Osteocyte (in vitro differentiated cells): ENCODE data around the gene MASP1. TPM values are rescaled to one million over a fixed set of nuclear protein-coding genes. Genes with fewer than 3 reads are reported as not detected.

Experiments
- DNase-seq: peaks from one replicate; pipeline ENCODE4 v3.0.0; 2021; ENCODE audit warnings: mixed read lengths; ENCODE audit not compliant: unreplicated experiment; ENCODE audit errors: extremely low spot score
- H3K27ac Mint-ChIP-seq: one replicate; pipeline ENCODE4 v1.8.0; 2021; ENCODE audit warnings: mild to moderate bottlenecking, mixed read lengths; ENCODE audit not compliant: unreplicated experiment
- H3K27me3 Mint-ChIP-seq: one replicate; pipeline ENCODE4 v1.8.0; 2021; ENCODE audit warnings: mixed read lengths; ENCODE audit not compliant: unreplicated experiment
- H3K36me3 Mint-ChIP-seq: one replicate; pipeline ENCODE4 v1.8.0; 2021; ENCODE audit warnings: mixed read lengths; ENCODE audit not compliant: unreplicated experiment
- H3K4me1 Mint-ChIP-seq: one replicate; pipeline ENCODE4 v1.8.0; 2021; ENCODE audit warnings: mixed read lengths; ENCODE audit not compliant: unreplicated experiment
- H3K4me3 Mint-ChIP-seq: one replicate; pipeline ENCODE4 v1.8.0; 2021; ENCODE audit warnings: mild to moderate bottlenecking, moderate library complexity, mixed read lengths; ENCODE audit not compliant: unreplicated experiment
- H3K9me3 Mint-ChIP-seq: one replicate; pipeline ENCODE4 v1.8.0; 2021; ENCODE audit warnings: mixed read lengths; ENCODE audit not compliant: unreplicated experiment
- CTCF ChIP-seq: fragments of 200-600 bp; sonication (generic); IDR thresholded peaks from 2 replicates; pipeline ENCODE4 v1.5.0; 2021; ENCODE audit warnings: antibody characterized with exemption, mild to moderate bottlenecking, moderate library complexity
- total RNA-seq: library from RNA; stranded (reverse); gene quantifications from 2 replicates; pipeline ENCODE4 v1.2.1, GENCODE V29; 2021

The MASP1 gene
- total RNA-seq, 1 donor from 2014 or later: not detected

- H3K27me3 Mint-ChIP-seq: peaks cover 2% of the 10 kb centered on the region
- no peak overlapping the region for H3K27ac Mint-ChIP-seq
- H3K4me1 Mint-ChIP-seq: peaks cover 11% of the 10 kb centered on the region
- peaks cover 4% of the 10 kb centered on the region for H3K9me3 Mint-ChIP-seq
- H3K36me3 Mint-ChIP-seq: no peaks in the 10 kb centered on the region
- no peak for TF ChIP-seq CTCF
- H3K4me3 Mint-ChIP-seq: no peak overlapping the region
- no peak for DNase-seq
Measured at GRCh38 chr3:187186801-187187421, 104.6 kb downstream of the MASP1 start.

- Mint-ChIP-seq H3K27me3 (peaks cover 2% of the 10 kb centered on the region), H3K4me3 (no peak overlapping the region), H3K9me3 (peaks cover 4% of the 10 kb centered on the region), H3K27ac (no peak overlapping the region), H3K4me1 (peaks cover 11% of the 10 kb centered on the region), H3K36me3 (no peaks in the 10 kb centered on the region)
- TF ChIP-seq CTCF: no peak
- no peak for DNase-seq
Measured at GRCh38 chr3:187186375-187186774, 105.2 kb downstream of the MASP1 start.

GRCh38 chr3:187185759-187186158 is 105.8 kb downstream of the MASP1 start:
- no peak for TF ChIP-seq CTCF
- DNase-seq: no peak
- no peak overlapping the region for H3K27ac Mint-ChIP-seq
- peaks cover 4% of the 10 kb centered on the region for H3K9me3 Mint-ChIP-seq
- no peak overlapping the region for H3K4me3 Mint-ChIP-seq
- H3K36me3 Mint-ChIP-seq: no peaks in the 10 kb centered on the region
- peaks cover 11% of the 10 kb centered on the region for H3K4me1 Mint-ChIP-seq
- H3K27me3 Mint-ChIP-seq: peaks cover 1% of the 10 kb centered on the region

Other genes with a start within 250 kb of the MASP1 start
- 16.6 and 19.5 TPM in 2 replicates for gene RPL39L, start 152.2 kb downstream of the MASP1 start, total RNA-seq
- not detected in 2 replicates for gene RTP1, start 94.3 kb downstream of the MASP1 start, total RNA-seq
- gene RTP4, start 76.6 kb upstream of the MASP1 start, total RNA-seq: 0.21 TPM in 1 of 2 replicates, not detected in the other